GM18873 (cell line): ENCODE measurements around the gene DEDD.

Experiments
- ATAC-seq: cut with Tn5 transposase; IDR thresholded peaks from one replicate; pipeline ENCODE4 v1.9.1; 2021; ENCODE audit warnings: mild to moderate bottlenecking, moderate library complexity, moderate number of reproducible peaks; ENCODE audit not compliant: unreplicated experiment, low FRiP score

DEDD gene

GRCh38 chr1:161096530-161096929 lies 35.9 kb downstream of the DEDD start:
- no peak for ATAC-seq

GRCh38 chr1:161096015-161096414 lies 36.5 kb downstream of the DEDD start:
- ATAC-seq, result no peak

GRCh38 chr1:161095230-161095629 lies 37.2 kb downstream of the DEDD start:
- no peak for ATAC-seq

- ATAC-seq, result no peak
Observed at GRCh38 chr1:161094481-161094880, 38.0 kb downstream of the DEDD start.

- no peak for ATAC-seq
Observed at GRCh38 chr1:161092621-161093028, 39.8 kb downstream of the DEDD start.

GRCh38 chr1:161091796-161092507 lies 40.5 kb downstream of the DEDD start:
- ATAC-seq, result no peak

- no peak for ATAC-seq
Observed at GRCh38 chr1:161091093-161091492, 41.4 kb downstream of the DEDD start.

- ATAC-seq, result no peak
Observed at GRCh38 chr1:161090617-161091016, 41.9 kb downstream of the DEDD start.

- ATAC-seq, result no peak
Observed at GRCh38 chr1:161089938-161090337, 42.5 kb downstream of the DEDD start.

GRCh38 chr1:161089251-161089924 lies 43.1 kb downstream of the DEDD start, which contains the start of gene NECTIN4:
NECTIN4 (minus strand) TSS chr1:161089558; CDS start chr1:161089296, 262 bp downstream.
- ATAC-seq, result no peak

GRCh38 chr1:161088587-161089110 lies 43.8 kb downstream of the DEDD start:
- ATAC-seq, result no peak

- ATAC-seq, result no peak
Observed at GRCh38 chr1:161086457-161086856, 46.0 kb downstream of the DEDD start.

GRCh38 chr1:161085165-161085564 lies 47.3 kb downstream of the DEDD start:
- ATAC-seq, result no peak

- no peak for ATAC-seq
Observed at GRCh38 chr1:161084597-161084988, 47.9 kb downstream of the DEDD start.

GRCh38 chr1:161083748-161084596 lies 48.5 kb downstream of the DEDD start:
- no peak for ATAC-seq

- ATAC-seq, result no peak
Observed at GRCh38 chr1:161082996-161083747, 49.3 kb downstream of the DEDD start.

- no peak for ATAC-seq
Observed at GRCh38 chr1:161082483-161082882, 50.0 kb downstream of the DEDD start.

GRCh38 chr1:161081519-161081918 lies 50.9 kb downstream of the DEDD start:
- no peak for ATAC-seq

- no peak for ATAC-seq
Observed at GRCh38 chr1:161080441-161081405, 51.7 kb downstream of the DEDD start.
